Measurements from ENCODE around the gene PRR20G.

Gene PRR20G

GRCh38 chr3:127289706-127290575 is 2.1 kb upstream of the PRR20G start:
- POLR2A ChIA-PET = no interaction called here

More at GRCh38 chr3:127289706-127290575, 2.1 kb upstream of the PRR20G start:
- TF ChIP-seq ZNF555 (tag by site-specific recombination; conservative IDR thresholded peaks at IDR 0.05) (no peak), ZNF324 (tag by site-specific recombination; IDR thresholded peaks at IDR 0.05) (no peak), HOXA7 (CRISPR knock-in tag; IDR thresholded peaks at IDR 0.05; ENCODE audit: borderline replicate concordance) (no peak), GLI2 (tag by site-specific recombination; IDR thresholded peaks at IDR 0.05; ENCODE audit: borderline replicate concordance, low read depth) (no peak), ZNF221 (tag by site-specific recombination; IDR thresholded peaks at IDR 0.05; ENCODE audit: borderline replicate concordance) (no peak), TSHZ1 (tag by site-specific recombination; IDR thresholded peaks at IDR 0.05; ENCODE audit: borderline replicate concordance) (no peak), PRDM2 (tag by site-specific recombination; IDR thresholded peaks at IDR 0.05; ENCODE audit: borderline replicate concordance) (no peak), BCL6B (tag by site-specific recombination; IDR thresholded peaks at IDR 0.05) (no peak), GLIS2 (tag by site-specific recombination; IDR thresholded peaks at IDR 0.05) (no peak), ZNF707 (tag by site-specific recombination; IDR thresholded peaks at IDR 0.05) (no peak), WT1 (tag by site-specific recombination; IDR thresholded peaks at IDR 0.05) (no peak), ZNF664 (tag by site-specific recombination; IDR thresholded peaks at IDR 0.05) (no peak), KLF9 (tag by site-specific recombination; IDR thresholded peaks at IDR 0.05; ENCODE audit: low read depth) (no peak), SCRT2 (tag by site-specific recombination; IDR thresholded peaks at IDR 0.05) (no peak), RBAK (tag by site-specific recombination; IDR thresholded peaks at IDR 0.05) (no peak), ZBTB1 (tag by site-specific recombination; IDR thresholded peaks at IDR 0.05) (no peak)
- CTCF ChIA-PET = no interaction called here
- Histone ChIP-seq H3K4me1 (ENCODE audit: control insufficient read depth, insufficient read depth, low read length) (no peaks in the 10 kb centered on the region), H3K9me3 (ENCODE audit: control insufficient read depth, insufficient read depth, low read depth, low read length) (no peaks in the 10 kb centered on the region), H3K27ac (ENCODE audit: extremely low read depth, low read depth, low read length) (no peak overlapping the region), H3K4me3 (ENCODE audit: low read depth, low read length) (no peak overlapping the region), H3K36me3 (ENCODE audit: control insufficient read depth in 2 of 2, insufficient read depth in 1 of 2, low read length in 2 of 2) (no peaks in the 10 kb centered on the region)
